Prostate gland (tissue), 2 donors: ENCODE data around the gene GOLGA7B. TPM values are rescaled to one million over a fixed set of nuclear protein-coding genes. Genes with fewer than 3 reads are reported as not detected.

ENCODE experiments used
- DNase-seq: peaks from one replicate; pipeline ENCODE4 v3.0.0-alpha.2; 2019; ENCODE audit warnings: low spot score
- H3K27ac ChIP-seq, 2 donors: fragments of 200-600 bp; sonication (generic); 2 replicates each; pipeline ENCODE4 v1.5.1; 2017 to 2019
- H3K27me3 ChIP-seq: fragments of 200-600 bp; sonication (generic); replicated peaks from 2 replicates; pipeline ENCODE4 v1.5.1; 2019; ENCODE audit not compliant: insufficient read depth
- H3K36me3 ChIP-seq, 2 donors: fragments of 200-600 bp; sonication (generic); 1 replicate in 1 of 2; 2 replicates in 1 of 2; pipeline versions ENCODE4 v1.5.1 to v1.8.1; 2017 to 2019
- H3K4me1 ChIP-seq: fragments of 200-600 bp; sonication (generic); replicated peaks from 2 replicates; pipeline ENCODE4 v1.5.1; 2019
- H3K4me3 ChIP-seq, 2 donors: fragments of 200-600 bp; sonication (generic); 2 replicates each; pipeline ENCODE4 v1.5.1; 2017 to 2019
- H3K9me3 ChIP-seq: fragments of 200-600 bp; sonication (generic); 2 replicates; pipeline ENCODE4 v1.5.1; 2017
- POLR2A ChIP-seq: fragments of 450-650 bp; IDR thresholded peaks from one replicate; pipeline ENCODE4 v1.6.1; 2016; ENCODE audit warnings: antibody characterized with exemption, mild to moderate bottlenecking
- POLR2AphosphoS5 ChIP-seq: sonication (generic); formaldehyde crosslinking; IDR thresholded peaks from one replicate; pipeline ENCODE4 v1.6.1; 2017; ENCODE audit warnings: antibody characterized with exemption
- WGBS: methylation state at CpG from one replicate; pipeline ENCODE4 v1.1.5; 2018; 5-methylcytosine and 5-hydroxymethylcytosine counted together
- intact Hi-C: fragments of 100-400 bp; cut with DNase I; formaldehyde crosslinking; loops from one replicate; pipeline ENCODE4 v1.14.2; 2022
- total RNA-seq, 2 donors: library from RNA; depleted of rRNA; stranded (reverse); fragments of >200 nt; gene quantifications; one replicate each; pipeline ENCODE4 v1.1.0, GENCODE V29; 2016
- TF ChIP-seq, protein P1 (sequence below), 4 experiments: fragments of 200-600 bp in 2 of 4; fragments of 450-650 bp in 2 of 4; sonication (generic) in 2 of 4; IDR thresholded peaks; 1 replicate in 3 of 4; 2 replicates in 1 of 4; pipeline ENCODE4 v1.5.1; 2016 to 2019; ENCODE audit warnings: antibody characterized with exemption in 4 of 4, mild to moderate bottlenecking in 2 of 4, moderate library complexity in 2 of 4

GOLGA7B gene
- total RNA-seq, 2 donors from 2014 or later: 0.23 TPM

- Histone ChIP-seq H3K27ac (no peak overlapping the region), H3K36me3 (no peaks in the 10 kb centered on the region), H3K9me3 (no peaks in the 10 kb centered on the region), H3K4me3 (no peak overlapping the region), H3K27me3 (no peaks in the 10 kb centered on the region), H3K4me1 (no peaks in the 10 kb centered on the region)
- DNase-seq: no peak
- TF ChIP-seq, protein P1, sequence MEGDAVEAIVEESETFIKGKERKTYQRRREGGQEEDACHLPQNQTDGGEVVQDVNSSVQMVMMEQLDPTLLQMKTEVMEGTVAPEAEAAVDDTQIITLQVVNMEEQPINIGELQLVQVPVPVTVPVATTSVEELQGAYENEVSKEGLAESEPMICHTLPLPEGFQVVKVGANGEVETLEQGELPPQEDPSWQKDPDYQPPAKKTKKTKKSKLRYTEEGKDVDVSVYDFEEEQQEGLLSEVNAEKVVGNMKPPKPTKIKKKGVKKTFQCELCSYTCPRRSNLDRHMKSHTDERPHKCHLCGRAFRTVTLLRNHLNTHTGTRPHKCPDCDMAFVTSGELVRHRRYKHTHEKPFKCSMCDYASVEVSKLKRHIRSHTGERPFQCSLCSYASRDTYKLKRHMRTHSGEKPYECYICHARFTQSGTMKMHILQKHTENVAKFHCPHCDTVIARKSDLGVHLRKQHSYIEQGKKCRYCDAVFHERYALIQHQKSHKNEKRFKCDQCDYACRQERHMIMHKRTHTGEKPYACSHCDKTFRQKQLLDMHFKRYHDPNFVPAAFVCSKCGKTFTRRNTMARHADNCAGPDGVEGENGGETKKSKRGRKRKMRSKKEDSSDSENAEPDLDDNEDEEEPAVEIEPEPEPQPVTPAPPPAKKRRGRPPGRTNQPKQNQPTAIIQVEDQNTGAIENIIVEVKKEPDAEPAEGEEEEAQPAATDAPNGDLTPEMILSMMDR (IDR thresholded peaks at IDR 0.05): no peak
- no peak for TF ChIP-seq POLR2A
- no peak for TF ChIP-seq POLR2AphosphoS5
- intact Hi-C loops: no loop called here
- WGBS: 85% methylated on average over 2 of the region's 2 CpGs
Observed at GRCh38 chr10:97892506-97892905, 42.9 kb downstream of the GOLGA7B start.

GRCh38 chr10:97892939-97893338 lies 43.3 kb downstream of the GOLGA7B start:
- H3K4me1 ChIP-seq: no peaks in the 10 kb centered on the region
- TF ChIP-seq POLR2A (no peak), POLR2AphosphoS5 (no peak)
- TF ChIP-seq, protein P1 (IDR thresholded peaks at IDR 0.05): no peak
- no peaks in the 10 kb centered on the region for H3K36me3 ChIP-seq
- H3K27me3 ChIP-seq: no peaks in the 10 kb centered on the region
- no peak overlapping the region for H3K27ac ChIP-seq
- no peaks in the 10 kb centered on the region for H3K9me3 ChIP-seq
- WGBS: 55% methylated on average over 2 of the region's 2 CpGs
- no peak for DNase-seq
- H3K4me3 ChIP-seq: no peak overlapping the region
- intact Hi-C loops: no loop called here

GRCh38 chr10:97894092-97894491 lies 44.4 kb downstream of the GOLGA7B start:
- 79% methylated on average over 3 of the region's 3 CpGs for WGBS
- DNase-seq: no peak
- intact Hi-C loops: no loop called here
- Histone ChIP-seq H3K36me3 (no peaks in the 10 kb centered on the region), H3K9me3 (no peaks in the 10 kb centered on the region), H3K4me1 (no peaks in the 10 kb centered on the region), H3K4me3 (no peak overlapping the region), H3K27ac (no peak overlapping the region), H3K27me3 (no peaks in the 10 kb centered on the region)
- TF ChIP-seq POLR2A: no peak
- no peak for TF ChIP-seq POLR2AphosphoS5
- TF ChIP-seq, protein P1 (IDR thresholded peaks at IDR 0.05): no peak

DNA sequence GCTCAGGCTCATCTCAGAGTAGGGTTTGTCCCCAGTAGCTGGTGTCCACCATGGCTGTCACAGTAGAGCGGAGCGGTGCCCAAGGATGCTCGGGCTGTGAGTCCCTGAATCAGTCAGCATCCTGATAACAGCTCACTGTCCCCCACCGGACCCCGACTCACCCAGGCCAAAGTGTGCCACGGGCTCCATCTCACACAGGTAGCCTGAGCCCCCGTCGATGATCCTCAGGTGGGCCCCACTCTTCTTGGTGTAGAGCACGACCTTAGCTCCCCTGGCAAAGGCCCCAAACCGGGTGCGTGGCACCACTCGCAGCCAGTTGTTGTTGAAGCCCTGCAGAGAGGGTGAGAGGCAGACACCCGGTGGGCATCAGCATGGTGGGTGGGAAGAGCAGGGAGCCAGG lies 45.4 kb downstream of the GOLGA7B start:
- no peak overlapping the region for H3K27ac ChIP-seq
- no peaks in the 10 kb centered on the region for H3K27me3 ChIP-seq
- TF ChIP-seq POLR2AphosphoS5: no peak
- TF ChIP-seq, protein P1 (IDR thresholded peaks at IDR 0.05): no peak
- no peak for TF ChIP-seq POLR2A

DNA sequence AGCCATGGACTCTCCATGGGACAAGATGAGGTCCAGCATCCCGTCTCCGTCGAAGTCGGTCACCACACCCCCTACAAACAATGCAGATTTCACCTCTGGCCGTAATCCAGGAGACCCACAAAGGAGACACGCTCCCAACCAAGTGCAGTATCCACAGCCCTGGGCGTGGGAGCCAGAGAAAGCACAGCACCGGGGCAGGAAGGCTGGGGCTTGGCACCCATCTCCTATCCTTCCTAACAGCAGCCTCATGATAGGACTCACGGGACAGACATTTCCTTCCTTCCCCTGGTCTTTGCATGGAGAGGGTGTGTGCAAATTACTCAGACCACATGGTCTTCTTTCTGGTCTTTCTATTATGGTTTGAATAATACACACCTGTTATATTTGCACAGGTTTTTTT lies 46.3 kb downstream of the GOLGA7B start:
- Histone ChIP-seq H3K27ac (no peak overlapping the region), H3K4me3 (no peak overlapping the region), H3K4me1 (no peaks in the 10 kb centered on the region), H3K36me3 (no peaks in the 10 kb centered on the region), H3K27me3 (no peaks in the 10 kb centered on the region), H3K9me3 (no peaks in the 10 kb centered on the region)
- TF ChIP-seq, protein P1 (IDR thresholded peaks at IDR 0.05): no peak
- TF ChIP-seq POLR2AphosphoS5 (no peak), POLR2A (no peak)
- DNase-seq: no peak
- intact Hi-C loops: no loop called here
- WGBS: 69% methylated on average over 9 of the region's 9 CpGs

More for the DNA sequence above, 45.4 kb downstream of the GOLGA7B start:
- Histone ChIP-seq H3K36me3 (no peaks in the 10 kb centered on the region), H3K9me3 (no peaks in the 10 kb centered on the region), H3K4me1 (no peaks in the 10 kb centered on the region), H3K4me3 (no peak overlapping the region)
- intact Hi-C loops: no loop called here
- 93% methylated on average over 13 of the region's 13 CpGs for WGBS
- no peak for DNase-seq
